ENCODE results near the gene PRR29.

PRR29 gene

GRCh38 chr17:64015447-64015846 is 17.3 kb downstream of the PRR29 start:
- peak overlapping the region; percentile 35 for H3K4me3 ChIP-seq (ENCODE audit: insufficient read depth, low read length, poor library complexity, severe bottlenecking)
- no peaks in the 10 kb centered on the region for H3K9me2 ChIP-seq (replicated peaks; ENCODE audit: insufficient read depth, low read length)
- peak overlapping the region; percentile 98 for H3K27ac ChIP-seq (ENCODE audit: low read depth, low read length)
- no peaks in the 10 kb centered on the region for H4K20me1 ChIP-seq (ENCODE audit: low read depth, low read length)
- H2AFZ ChIP-seq (ENCODE audit: low read depth, low read length, severe bottlenecking), result no peak overlapping the region
- peak overlapping the region; percentile 99 for H3K4me2 ChIP-seq (ENCODE audit: low read depth, low read length, poor library complexity, severe bottlenecking)
- no peaks in the 10 kb centered on the region for H3K27me3 ChIP-seq (ENCODE audit: low read length)
- H3K9ac ChIP-seq (ENCODE audit: low read length), result no peak overlapping the region
- TF ChIP-seq EZH2phosphoT487 (conservative IDR thresholded peaks at IDR 0.05; ENCODE audit: low read length) (no peak), CTCF (IDR thresholded peaks at IDR 0.05; ENCODE audit: insufficient read depth, low read length, poor library complexity, severe bottlenecking) (no peak)
- H3K9me3 ChIP-seq (ENCODE audit: insufficient read depth, low read length), result no peaks in the 10 kb centered on the region
- H3K36me3 ChIP-seq (ENCODE audit: low read length), result peaks cover 5% of the 10 kb centered on the region; the same call in 1 of the 2 replicates
- H3K79me2 ChIP-seq (ENCODE audit: insufficient read depth, low read length), result peaks cover 79% of the 10 kb centered on the region
- peaks cover 43% of the 10 kb centered on the region for H3F3A ChIP-seq (ENCODE audit: insufficient read depth)

- Histone ChIP-seq H3K9ac (ENCODE audit: low read length) (peak overlapping the region; percentile 56), H3K4me2 (ENCODE audit: low read depth, low read length, poor library complexity, severe bottlenecking) (peak overlapping the region; percentile 99), H3K4me3 (ENCODE audit: insufficient read depth, low read length, poor library complexity, severe bottlenecking) (peak overlapping the region; percentile 65), H3K79me2 (ENCODE audit: insufficient read depth, low read length) (peaks cover 70% of the 10 kb centered on the region), H3K27ac (ENCODE audit: low read depth, low read length) (peak overlapping the region; percentile 98), H4K20me1 (ENCODE audit: low read depth, low read length) (no peaks in the 10 kb centered on the region), H3K9me2 (replicated peaks; ENCODE audit: insufficient read depth, low read length) (no peaks in the 10 kb centered on the region), H2AFZ (ENCODE audit: low read depth, low read length, severe bottlenecking) (no peak overlapping the region), H3K36me3 (ENCODE audit: low read length) (no peaks in the 10 kb centered on the region; the same call in 1 of the 2 replicates), H3F3A (ENCODE audit: insufficient read depth) (peaks cover 49% of the 10 kb centered on the region), H3K9me3 (ENCODE audit: insufficient read depth, low read length) (no peaks in the 10 kb centered on the region), H3K27me3 (ENCODE audit: low read length) (no peaks in the 10 kb centered on the region)
- TF ChIP-seq EZH2phosphoT487 (conservative IDR thresholded peaks at IDR 0.05; ENCODE audit: low read length) (no peak), CTCF (IDR thresholded peaks at IDR 0.05; ENCODE audit: insufficient read depth, low read length, poor library complexity, severe bottlenecking) (no peak)
Observed at GRCh38 chr17:64016231-64016784, 18.2 kb downstream of the PRR29 start.

GRCh38 chr17:64016974-64017373 is 18.8 kb downstream of the PRR29 start:
- peaks cover 63% of the 10 kb centered on the region for H3K79me2 ChIP-seq (ENCODE audit: insufficient read depth, low read length)
- peak overlapping the region; percentile 98 for H3K27ac ChIP-seq (ENCODE audit: low read depth, low read length)
- H2AFZ ChIP-seq (ENCODE audit: low read depth, low read length, severe bottlenecking), result peak overlapping the region; percentile 52

More at GRCh38 chr17:64016974-64017373, 18.8 kb downstream of the PRR29 start:
- H4K20me1 ChIP-seq (ENCODE audit: low read depth, low read length), result no peaks in the 10 kb centered on the region
- H3K27me3 ChIP-seq (ENCODE audit: low read length), result no peaks in the 10 kb centered on the region
- no peaks in the 10 kb centered on the region for H3K9me2 ChIP-seq (replicated peaks; ENCODE audit: insufficient read depth, low read length)
- H3K4me3 ChIP-seq (ENCODE audit: insufficient read depth, low read length, poor library complexity, severe bottlenecking), result peak overlapping the region; percentile 65
- TF ChIP-seq CTCF (IDR thresholded peaks at IDR 0.05; ENCODE audit: insufficient read depth, low read length, poor library complexity, severe bottlenecking) (no peak), EZH2phosphoT487 (conservative IDR thresholded peaks at IDR 0.05; ENCODE audit: low read length) (no peak)
- peak overlapping the region; percentile 99 for H3K4me2 ChIP-seq (ENCODE audit: low read depth, low read length, poor library complexity, severe bottlenecking)
- H3K36me3 ChIP-seq (ENCODE audit: low read length), result no peaks in the 10 kb centered on the region
- H3F3A ChIP-seq (ENCODE audit: insufficient read depth), result peaks cover 54% of the 10 kb centered on the region
- H3K9me3 ChIP-seq (ENCODE audit: insufficient read depth, low read length), result no peaks in the 10 kb centered on the region
- peak overlapping the region; percentile 56 for H3K9ac ChIP-seq (ENCODE audit: low read length)

Measured in SU-DHL-6 (cell line).